ENCODE results near the gene ELAVL1.
"Not testable (repeated sequence)": the region's sequence is repeated elsewhere in the genome, so short reads cannot be mapped to it uniquely, and the experiment has no call there.

Gene ELAVL1

DNA sequence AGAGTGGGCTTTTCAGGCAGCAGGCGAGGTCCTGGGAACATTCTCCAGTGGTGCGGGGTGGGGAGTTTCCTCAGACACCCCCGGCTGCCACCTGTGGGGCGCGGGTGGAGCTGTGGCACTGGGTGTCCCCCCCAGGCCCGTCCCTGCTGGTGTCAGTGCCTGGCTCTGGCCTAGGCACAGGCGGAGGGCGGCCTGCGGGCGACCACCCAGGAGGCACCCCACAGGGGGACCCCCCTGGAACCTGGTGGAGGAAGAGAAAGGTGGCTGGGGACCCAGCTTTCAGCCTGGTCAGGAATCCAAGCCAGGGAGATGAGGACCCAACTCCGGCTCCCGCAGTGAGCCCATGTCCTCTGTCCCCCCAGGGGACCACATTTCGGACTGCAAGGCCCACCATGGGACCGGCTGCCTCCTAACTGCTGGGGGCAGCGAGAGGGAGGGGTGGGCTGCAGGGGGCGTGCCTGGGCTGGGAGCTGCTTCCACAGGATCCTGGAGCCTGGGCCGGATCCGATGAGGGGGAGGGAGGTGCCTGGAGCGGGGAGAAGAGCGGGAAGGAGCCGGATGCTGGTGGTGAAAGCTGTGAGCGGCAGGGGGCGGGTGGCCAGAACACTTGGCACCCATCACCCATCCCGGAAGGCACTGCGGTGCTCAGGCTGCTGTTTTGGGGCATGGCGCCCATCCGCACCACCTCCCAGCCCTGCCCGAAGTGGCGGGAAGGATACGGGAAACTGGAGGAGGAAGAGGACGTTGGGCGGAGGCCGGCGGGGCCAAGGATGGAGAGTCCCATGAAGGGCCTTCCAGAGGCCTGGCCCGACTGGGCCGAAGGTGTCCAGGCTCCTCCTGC lies 74.0 kb downstream of the ELAVL1 start:
- no peak for DNase-seq (ENCODE audit: low read depth)
- no peak overlapping the region for H3K4me3 ChIP-seq (ENCODE audit: low read depth, low read length)
- TF ChIP-seq, protein P1, sequence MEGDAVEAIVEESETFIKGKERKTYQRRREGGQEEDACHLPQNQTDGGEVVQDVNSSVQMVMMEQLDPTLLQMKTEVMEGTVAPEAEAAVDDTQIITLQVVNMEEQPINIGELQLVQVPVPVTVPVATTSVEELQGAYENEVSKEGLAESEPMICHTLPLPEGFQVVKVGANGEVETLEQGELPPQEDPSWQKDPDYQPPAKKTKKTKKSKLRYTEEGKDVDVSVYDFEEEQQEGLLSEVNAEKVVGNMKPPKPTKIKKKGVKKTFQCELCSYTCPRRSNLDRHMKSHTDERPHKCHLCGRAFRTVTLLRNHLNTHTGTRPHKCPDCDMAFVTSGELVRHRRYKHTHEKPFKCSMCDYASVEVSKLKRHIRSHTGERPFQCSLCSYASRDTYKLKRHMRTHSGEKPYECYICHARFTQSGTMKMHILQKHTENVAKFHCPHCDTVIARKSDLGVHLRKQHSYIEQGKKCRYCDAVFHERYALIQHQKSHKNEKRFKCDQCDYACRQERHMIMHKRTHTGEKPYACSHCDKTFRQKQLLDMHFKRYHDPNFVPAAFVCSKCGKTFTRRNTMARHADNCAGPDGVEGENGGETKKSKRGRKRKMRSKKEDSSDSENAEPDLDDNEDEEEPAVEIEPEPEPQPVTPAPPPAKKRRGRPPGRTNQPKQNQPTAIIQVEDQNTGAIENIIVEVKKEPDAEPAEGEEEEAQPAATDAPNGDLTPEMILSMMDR (IDR thresholded peaks at IDR 0.05; ENCODE audit: control insufficient read depth, extremely low read depth, insufficient read depth) = no peak

DNA sequence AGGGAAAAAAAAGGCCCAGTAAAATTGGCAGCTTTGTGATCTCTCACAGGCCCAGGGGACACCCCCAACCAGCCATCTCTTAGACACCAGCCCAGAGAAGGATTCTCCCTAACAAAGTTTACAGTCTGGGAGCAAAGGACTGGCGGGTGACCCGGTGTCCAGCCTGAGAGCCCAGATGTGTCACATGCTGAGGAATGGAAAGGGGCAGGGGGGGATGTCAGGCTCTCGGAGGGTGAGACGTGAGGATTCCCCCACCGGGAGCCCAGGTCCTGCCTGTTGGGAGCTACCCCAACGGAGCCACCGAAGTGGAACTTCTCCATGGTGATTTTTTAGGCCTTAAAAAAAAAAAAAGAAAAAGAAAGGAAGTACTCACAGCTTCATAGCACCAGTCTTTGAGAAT lies 74.7 kb downstream of the ELAVL1 start:
- TF ChIP-seq, protein P1 (IDR thresholded peaks at IDR 0.05; ENCODE audit: control insufficient read depth, extremely low read depth, insufficient read depth) = no peak
- no peak for DNase-seq (ENCODE audit: low read depth)
- no peak overlapping the region for H3K4me3 ChIP-seq (ENCODE audit: low read depth, low read length)

DNA sequence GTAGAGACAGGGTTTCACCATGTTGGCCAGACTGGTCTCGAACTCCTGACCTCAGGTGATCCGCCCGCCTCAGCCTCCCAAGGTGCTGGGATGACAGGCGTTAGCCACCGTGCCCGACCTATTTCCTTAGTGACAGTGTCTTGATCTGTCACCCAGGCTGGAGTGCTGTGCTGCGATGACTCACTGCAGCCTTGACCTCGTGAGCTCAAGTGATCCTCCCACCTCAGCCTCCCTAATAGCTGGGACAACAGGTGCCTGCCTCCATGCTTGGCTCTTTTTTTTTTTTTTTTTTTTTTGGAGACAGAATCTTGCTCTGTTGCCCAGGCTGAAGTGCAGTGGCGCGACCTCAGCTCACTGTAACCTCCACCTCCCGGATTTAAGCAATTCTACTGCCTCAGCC lies 75.4 kb downstream of the ELAVL1 start:
- not testable (repeated sequence) for H3K4me3 ChIP-seq (ENCODE audit: low read depth, low read length); DNase-seq (ENCODE audit: low read depth)

DNA sequence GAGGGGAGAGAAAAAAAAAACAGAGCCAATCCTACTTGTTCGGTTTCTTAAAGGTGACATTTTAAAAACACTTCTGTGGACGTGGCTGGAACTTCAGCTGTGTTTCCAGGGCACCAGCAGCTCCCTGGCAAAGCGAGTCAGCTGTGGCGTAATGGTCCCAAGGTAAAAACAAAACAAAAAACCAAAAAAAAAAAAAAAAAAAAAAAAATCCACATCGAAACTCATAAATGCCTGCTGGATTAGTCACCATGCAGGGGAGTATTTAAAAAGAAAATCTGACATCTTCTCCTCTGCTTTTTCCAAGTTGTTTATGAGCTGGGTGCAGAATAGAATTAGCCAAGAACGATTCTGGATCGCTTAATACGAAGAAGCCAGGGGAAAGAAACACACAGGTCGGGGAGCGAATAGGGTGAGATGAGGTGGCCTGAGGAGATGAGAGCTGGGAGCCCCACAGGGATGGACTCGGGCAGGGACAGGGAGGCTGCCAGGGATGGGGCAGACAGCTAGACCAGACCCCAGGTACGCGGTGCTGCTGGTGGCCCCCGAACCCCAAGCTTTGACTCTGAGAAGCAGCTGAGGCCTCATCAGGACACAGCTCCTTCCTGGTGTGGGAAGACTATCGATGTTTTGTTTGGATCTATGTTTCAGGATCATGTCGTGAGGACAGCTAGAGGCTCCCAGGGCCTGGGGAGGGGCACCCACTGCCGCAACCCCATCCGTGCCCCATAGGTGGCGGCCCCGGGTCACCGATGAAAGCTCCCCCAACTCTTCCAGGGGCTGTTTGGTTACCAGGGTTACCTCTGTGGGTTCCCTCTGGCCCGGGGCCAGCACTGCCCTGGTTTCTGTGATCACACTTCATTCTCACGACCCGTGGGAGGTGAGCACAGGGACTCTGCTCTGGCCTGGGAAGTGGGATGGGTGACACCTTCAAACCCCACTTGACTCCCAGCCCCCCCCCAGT lies 76.4 kb downstream of the ELAVL1 start:
- H3K4me3 ChIP-seq (ENCODE audit: low read depth, low read length) = no peak overlapping the region
- DNase-seq (ENCODE audit: low read depth) = no peak
- TF ChIP-seq, protein P1 (IDR thresholded peaks at IDR 0.05; ENCODE audit: control insufficient read depth, extremely low read depth, insufficient read depth) = 0 out of 2 replicates have a peak, but pooled peaks have one; percentile 10

DNA sequence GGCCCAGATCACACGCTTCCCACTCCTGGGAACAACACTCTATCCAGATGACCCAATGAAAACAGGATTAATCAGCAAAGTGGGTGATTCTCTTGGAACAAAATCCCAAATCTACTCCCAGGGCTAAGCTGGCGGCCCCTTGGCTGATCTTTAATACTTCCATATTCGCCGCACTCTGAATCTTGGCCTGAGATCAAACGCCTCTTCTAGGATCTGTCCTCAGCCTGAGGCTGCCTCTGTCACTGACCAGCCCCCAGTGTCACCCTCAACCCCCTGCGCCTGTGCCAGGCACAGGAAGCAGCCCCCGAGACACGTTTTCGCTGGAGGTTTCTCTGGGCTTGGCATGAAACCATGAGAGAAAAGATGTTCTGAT lies 77.1 kb downstream of the ELAVL1 start:
- H3K4me3 ChIP-seq (ENCODE audit: low read depth, low read length) = no peak overlapping the region
- TF ChIP-seq, protein P1 (IDR thresholded peaks at IDR 0.05; ENCODE audit: control insufficient read depth, extremely low read depth, insufficient read depth) = no peak
- no peak for DNase-seq (ENCODE audit: low read depth)

DNA sequence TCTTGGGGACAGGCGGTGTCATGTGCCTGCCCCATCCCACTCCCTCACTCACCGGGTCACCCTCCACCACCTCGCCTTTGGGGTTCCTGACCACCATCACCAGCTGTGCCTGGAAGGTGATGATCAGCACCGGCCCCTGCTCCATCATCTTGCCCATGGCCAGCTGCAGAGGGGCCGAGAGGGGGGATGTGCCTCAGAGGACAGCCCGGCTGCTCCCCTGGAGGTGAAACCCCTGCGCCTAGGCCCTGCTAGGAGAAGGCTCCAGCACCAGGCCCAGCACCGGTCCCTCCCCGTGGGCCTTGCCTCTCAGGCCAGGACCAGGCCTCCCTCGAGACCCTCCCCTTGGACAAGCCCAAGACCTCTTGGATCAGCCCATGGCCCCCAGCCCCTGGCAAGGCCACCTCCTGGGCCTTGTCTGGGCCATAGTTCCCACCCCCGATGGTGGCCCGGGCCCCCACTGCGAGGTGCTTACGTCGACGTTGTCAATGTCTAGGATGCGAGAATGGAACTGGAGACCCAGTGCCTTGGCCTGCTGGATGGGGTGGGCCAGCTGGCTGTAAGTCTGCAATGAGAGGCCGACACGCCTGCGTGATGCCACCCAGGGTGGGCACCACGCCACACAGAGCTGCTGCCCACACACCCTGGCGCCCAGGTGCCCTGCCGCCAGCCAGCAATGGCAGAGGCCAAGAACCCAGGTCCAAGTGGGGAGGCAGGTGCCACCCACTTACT lies 77.7 kb downstream of the ELAVL1 start:
- no peak for DNase-seq (ENCODE audit: low read depth)
- TF ChIP-seq, protein P1 (IDR thresholded peaks at IDR 0.05; ENCODE audit: control insufficient read depth, extremely low read depth, insufficient read depth) = no peak
- H3K4me3 ChIP-seq (ENCODE audit: low read depth, low read length) = no peak overlapping the region

Measured in LNCaP clone FGC (cell line).